Epithelial cell of proximal tubule (primary cell): ENCODE measurements around the gene GRIN2B. TPM values are rescaled to one million over a fixed set of nuclear protein-coding genes. Genes with fewer than 3 reads are reported as not detected.
A peak's percentile ranks its signal among the peaks of the same experiment; 100 is the strongest.

ENCODE experiments used
- DNase-seq: peaks from one replicate; pipeline ENCODE4 v3.0.0-alpha.2; 2011; ENCODE audit warnings: low read depth
- H3K4me3 ChIP-seq: 2 replicates; pipeline ENCODE4 v1.5.1; 2011; ENCODE audit warnings: low read depth, mild to moderate bottlenecking, low read length
- CTCF ChIP-seq: conservative IDR thresholded peaks from 2 replicates; pipeline ENCODE4 v1.5.1; 2012; ENCODE audit warnings: low read depth, mild to moderate bottlenecking, low read length
- total RNA-seq: library from RNA; depleted of rRNA; stranded (reverse); fragments of >200 nt; gene quantifications from 2 replicates; pipeline ENCODE4 v1.2.3, GENCODE V29; 2015

The GRIN2B gene
- total RNA-seq, 1 donor from 2014 or later: 0.12 TPM

GRCh38 chr12:13992106-13992505 lies 10.7 kb upstream of the GRIN2B start:
- H3K4me3 ChIP-seq: no peak overlapping the region
- TF ChIP-seq CTCF: no peak
- DNase-seq: no peak

- no peak overlapping the region for H3K4me3 ChIP-seq
- no peak for DNase-seq
- no peak for TF ChIP-seq CTCF
Observed at GRCh38 chr12:13986031-13986430, 4.6 kb upstream of the GRIN2B start.

- H3K4me3 ChIP-seq: peak overlapping the region; percentile 63
- TF ChIP-seq CTCF: peak; percentile 81
- no peak for DNase-seq
Observed at GRCh38 chr12:13981990-13982389, 588 bp upstream of the GRIN2B start.

GRCh38 chr12:13980538-13981295 lies 685 bp downstream of the GRIN2B start:
- no peak for DNase-seq
- TF ChIP-seq CTCF: no peak
- peak overlapping the region; percentile 63 for H3K4me3 ChIP-seq

GRCh38 chr12:13979772-13980378 lies 1.5 kb downstream of the GRIN2B start:
- DNase-seq: no peak
- peak overlapping the region; percentile 63 for H3K4me3 ChIP-seq
- no peak for TF ChIP-seq CTCF

- no peak overlapping the region for H3K4me3 ChIP-seq
- DNase-seq: no peak
- no peak for TF ChIP-seq CTCF
Observed at GRCh38 chr12:13978876-13979275, 2.5 kb downstream of the GRIN2B start.

- H3K4me3 ChIP-seq: no peak overlapping the region
- DNase-seq: no peak
- no peak for TF ChIP-seq CTCF
Observed at GRCh38 chr12:13976880-13977279, 4.5 kb downstream of the GRIN2B start.
